HG03442 (cell line): Measurements from ENCODE around the gene PTGS2.

Experiments used
- ATAC-seq: cut with Tn5 transposase; IDR thresholded peaks from one replicate; pipeline ENCODE4 v1.9.1; 2021; ENCODE audit warnings: mild to moderate bottlenecking, moderate library complexity; ENCODE audit not compliant: unreplicated experiment

The PTGS2 gene

GRCh38 chr1:186680245-186681061, at the start of gene PTGS2:
Gene PTGS2, minus strand, starts transcription at chr1:186680423. Its CDS starts 133 bp downstream, at chr1:186680290.
- peak; percentile 96 for ATAC-seq

- peak; percentile 76 for ATAC-seq
Measured at GRCh38 chr1:186722711-186723309, 42.6 kb upstream of the PTGS2 start.

GRCh38 chr1:186717286-186717685, 37.1 kb upstream of the PTGS2 start:
- no peak for ATAC-seq

DNA sequence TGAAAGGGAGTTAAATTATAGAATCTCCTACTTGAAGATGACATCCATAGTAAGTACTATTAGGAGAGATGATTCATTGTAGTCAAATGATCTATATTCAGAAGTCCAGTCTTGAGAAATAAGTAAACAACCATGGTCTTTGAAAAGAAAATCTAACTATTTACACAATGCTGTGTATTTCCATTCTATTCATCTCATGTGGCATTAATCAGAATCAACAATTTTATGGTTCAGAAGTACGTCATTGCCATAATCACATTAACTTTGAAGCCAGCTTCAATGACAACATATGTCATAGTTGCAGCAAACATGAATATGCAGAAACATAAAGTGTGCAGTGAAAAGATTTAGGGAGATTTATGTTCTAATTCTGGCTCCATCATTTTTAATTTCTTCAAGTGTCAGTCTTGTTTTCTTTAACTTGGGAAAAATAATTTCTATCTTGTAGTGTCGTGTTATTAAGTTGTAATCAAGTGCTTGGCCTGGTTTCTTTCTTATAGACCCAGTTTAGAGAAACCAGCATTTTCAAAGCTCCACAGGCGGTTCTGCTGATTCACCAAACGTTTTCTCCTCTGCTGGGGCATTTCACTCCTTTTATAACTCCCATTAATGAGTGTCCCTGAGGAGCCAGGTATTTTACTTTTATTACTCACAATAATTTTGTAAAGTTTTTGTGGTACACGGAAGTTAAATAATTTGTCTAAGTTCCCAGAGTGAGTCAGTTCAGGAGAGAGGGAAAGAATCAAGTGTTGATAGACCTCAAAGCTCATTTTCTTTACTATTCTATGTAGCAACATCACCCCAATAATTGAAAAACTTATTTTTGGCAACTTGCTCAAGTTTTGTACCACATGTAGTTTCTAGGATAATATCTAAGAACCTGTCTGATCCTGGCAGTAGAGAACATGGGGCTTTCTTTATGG, 35.9 kb upstream of the PTGS2 start:
- ATAC-seq, result no peak

- no peak for ATAC-seq
Measured at GRCh38 chr1:186710696-186711095, 30.5 kb upstream of the PTGS2 start.

DNA sequence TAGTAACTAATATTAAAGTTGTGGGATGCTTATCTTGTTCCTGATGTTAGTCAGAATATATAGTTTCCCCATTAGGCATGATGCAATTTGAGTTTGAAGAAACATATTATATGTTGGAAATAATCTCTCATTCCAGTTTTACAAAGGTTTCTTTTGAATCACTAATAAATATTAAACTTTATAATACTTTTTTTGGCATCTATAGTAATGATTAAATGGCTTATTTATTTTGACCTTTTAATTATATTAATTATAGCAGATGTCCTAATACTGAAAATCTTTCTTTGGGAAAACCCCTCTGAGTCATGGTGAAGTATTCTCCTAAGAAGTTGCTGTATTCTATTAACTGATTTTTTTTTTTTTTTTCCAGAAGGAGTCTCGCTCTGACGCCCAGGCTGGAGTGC, 28.5 kb upstream of the PTGS2 start:
- ATAC-seq, result no peak

- ATAC-seq, result no peak
Measured at GRCh38 chr1:186703209-186703766, 23.1 kb upstream of the PTGS2 start.

GRCh38 chr1:186700722-186701121, 20.5 kb upstream of the PTGS2 start:
- ATAC-seq, result no peak

DNA sequence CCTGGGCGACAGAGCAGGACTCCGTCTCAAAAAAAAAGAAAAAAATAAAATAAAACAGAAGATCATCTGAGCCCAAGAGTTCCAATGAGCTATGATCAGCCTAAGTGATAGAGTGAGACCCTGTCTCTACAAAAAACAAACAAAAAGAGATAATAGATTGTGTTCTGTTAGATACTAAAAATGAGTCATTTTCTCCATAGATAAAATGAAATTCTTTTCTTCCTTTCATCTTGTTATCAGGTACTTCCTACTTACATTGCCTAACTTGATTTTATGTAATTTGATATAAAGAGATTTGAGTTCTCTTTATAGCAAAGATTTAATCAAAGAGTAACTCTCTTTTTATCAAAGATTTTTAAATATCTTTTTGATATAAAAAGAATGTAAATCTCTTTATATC, 19.3 kb upstream of the PTGS2 start:
- no peak for ATAC-seq

DNA sequence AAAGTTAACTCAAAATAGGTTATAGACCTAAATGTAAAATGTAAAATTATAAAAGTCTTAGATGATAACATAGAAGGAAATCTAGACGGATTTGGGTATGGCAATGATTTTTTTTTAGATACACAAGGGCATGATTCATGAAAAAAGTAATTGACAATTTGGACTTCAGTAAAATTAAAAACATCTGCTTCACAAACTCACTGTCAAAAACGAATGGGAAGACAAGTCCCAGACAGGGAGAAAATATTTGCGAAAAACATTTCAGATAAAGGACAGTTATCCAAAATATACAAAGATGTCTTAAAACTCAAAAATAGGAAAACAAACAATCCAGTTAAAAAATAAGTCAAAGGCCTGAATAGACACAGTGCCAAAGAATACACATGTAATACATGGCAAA, 9.7 kb upstream of the PTGS2 start:
- no peak for ATAC-seq

- ATAC-seq, result no peak
Measured at GRCh38 chr1:186689376-186689775, 9.2 kb upstream of the PTGS2 start.

DNA sequence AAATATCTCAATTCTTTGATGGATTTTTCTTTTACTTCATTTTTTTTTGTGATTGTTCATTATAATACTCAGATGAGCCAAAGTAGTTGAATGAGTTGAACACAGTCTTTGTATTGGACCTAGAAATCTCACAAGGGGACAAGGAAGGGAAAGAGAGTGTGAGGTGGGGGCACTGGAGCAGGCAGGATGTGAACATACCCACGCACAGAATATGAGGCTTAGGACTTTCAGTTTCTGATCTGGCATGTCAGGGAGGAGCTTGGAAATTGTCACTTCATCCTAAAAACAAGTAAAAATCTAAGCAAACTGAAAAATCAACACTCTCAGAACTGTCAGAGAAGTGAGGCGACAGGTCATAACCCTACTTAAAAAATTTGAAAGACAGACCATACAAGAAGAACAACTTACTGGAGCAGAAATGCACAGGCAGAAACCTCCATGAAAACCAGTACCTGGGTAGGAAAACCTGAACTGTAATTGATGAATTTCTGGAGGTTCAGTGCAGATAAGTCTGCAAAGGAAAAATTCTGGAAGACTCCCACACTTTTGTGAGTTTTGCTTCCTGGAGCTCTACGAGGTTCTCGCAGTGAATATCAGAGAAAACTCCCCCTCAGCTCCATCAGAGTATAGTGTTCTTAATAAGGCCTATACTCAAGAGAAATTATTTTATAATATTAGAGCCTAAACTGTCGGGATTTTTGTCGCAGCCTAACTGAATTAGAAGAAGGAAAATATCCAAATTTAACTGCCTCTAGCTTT, 3.6 kb upstream of the PTGS2 start:
- no peak for ATAC-seq

GRCh38 chr1:186682736-186683135, 2.5 kb upstream of the PTGS2 start:
- no peak for ATAC-seq

DNA sequence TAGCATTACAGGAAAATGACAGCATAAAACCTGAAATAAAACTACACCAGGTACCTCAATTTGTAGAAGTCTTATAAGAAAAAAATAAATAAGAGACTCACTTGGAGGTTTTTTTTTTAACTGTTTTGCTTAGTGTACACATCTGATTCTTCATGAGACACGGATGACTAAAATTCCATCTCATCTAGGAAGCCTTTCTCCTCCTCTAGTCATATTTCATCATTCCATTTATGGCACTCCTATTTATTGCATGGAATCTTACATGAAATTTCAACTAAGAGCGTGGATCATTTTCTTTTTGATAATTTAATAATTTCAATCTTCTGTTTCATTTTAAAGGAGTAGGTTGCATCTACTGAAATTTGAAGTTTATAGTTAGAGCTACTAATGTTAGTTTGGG, 1.6 kb upstream of the PTGS2 start:
- ATAC-seq, result no peak

DNA sequence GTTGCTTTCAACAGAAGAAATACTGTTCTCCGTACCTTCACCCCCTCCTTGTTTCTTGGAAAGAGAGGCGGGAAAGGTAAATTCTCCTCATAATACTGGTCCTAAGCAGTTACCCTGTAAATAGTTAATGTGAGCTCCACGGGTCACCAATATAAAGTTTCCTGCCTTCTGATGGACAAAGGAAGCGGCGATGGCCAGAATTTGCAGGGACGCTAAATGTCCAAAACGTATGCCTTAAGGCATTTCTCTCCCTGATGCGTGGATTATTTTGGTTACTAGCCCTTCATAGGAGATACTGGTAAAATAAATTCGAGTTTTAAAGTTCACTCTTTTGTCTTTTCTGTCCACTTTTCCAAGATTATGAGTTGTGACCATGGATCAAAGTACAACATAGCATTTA, 898 bp upstream of the PTGS2 start:
- ATAC-seq, result no peak

DNA sequence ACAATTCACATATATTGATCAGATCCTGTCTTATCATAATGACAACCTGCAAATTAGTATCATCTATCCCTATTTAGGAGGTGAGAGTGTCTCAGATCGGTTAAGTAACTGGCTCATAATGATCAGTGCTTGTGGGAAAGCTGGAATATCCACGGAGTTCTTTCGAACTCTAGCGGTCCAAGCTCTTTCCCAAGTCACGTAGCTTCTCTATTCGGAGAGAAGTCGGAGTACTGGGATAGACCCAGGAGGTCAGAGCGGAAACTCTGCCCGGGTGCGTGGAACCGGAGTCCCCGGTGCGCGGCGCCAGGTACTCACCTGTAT, 339 bp downstream of the PTGS2 start:
- no peak for ATAC-seq

- ATAC-seq, result no peak
Measured at GRCh38 chr1:186678155-186678554, 2.1 kb downstream of the PTGS2 start.

DNA sequence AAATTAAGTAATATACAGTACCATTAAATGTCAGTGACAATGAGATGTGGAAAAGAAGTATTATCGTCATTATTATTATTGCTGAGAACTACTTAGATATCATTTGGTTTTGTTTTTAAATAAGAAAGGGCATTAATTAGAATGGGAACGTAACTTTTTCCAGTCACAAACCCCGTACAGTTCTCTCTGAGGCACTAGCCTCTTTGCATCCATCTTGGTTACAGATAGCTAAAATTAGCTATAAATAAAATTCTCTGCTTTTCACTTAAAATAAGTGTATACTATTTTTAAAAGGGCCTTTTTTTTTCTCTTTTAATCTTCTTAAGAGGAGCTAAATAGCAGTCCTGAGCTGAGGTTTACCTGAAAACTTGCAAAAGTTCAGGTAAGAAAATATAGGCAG, 7.6 kb downstream of the PTGS2 start:
- ATAC-seq, result no peak

DNA sequence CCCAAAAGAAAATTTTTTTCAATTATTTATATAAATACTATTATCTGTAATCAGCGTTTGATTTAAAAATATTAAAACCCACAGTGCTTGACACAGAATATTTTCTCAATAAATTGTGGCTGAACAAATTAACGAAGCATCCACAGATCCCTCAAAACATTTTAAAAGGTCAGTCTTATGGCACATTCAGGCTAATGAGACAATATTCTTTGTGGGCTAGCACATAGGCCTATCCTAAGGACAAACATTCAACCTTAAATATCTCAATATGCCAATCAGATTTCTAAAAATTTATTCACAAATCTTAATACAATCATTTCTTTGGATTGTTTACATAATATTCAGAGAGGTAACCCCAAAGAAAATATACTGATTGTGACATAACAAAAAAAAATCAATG, 8.1 kb downstream of the PTGS2 start:
- ATAC-seq, result no peak

GRCh38 chr1:186671136-186671825, 8.9 kb downstream of the PTGS2 start:
- ATAC-seq, result no peak
